ENCODE data around the gene NUP205. TPM values are rescaled to one million over a fixed set of nuclear protein-coding genes. Genes with fewer than 3 reads are reported as not detected.

Gene NUP205
- total RNA-seq, 2 donors from 2014 or later, result 28.3 to 30.1 TPM

- Histone ChIP-seq H3K36me3 (peaks cover 13% of the 10 kb centered on the region), H3K4me1 (ENCODE audit: control insufficient read depth in 1 of 2, low read depth in 2 of 2) (no peaks in the 10 kb centered on the region), H3K27ac (no peak overlapping the region), H3K27me3 (replicated peaks; ENCODE audit: insufficient read depth) (no peaks in the 10 kb centered on the region), H3K4me3 (no peak overlapping the region), H3K9me3 (no peaks in the 10 kb centered on the region)
- DNase-seq (ENCODE audit: low spot score) (no peak), ATAC-seq (ENCODE audit: insufficient number of reproducible peaks, low FRiP score, low read depth) (no peak)
- TF ChIP-seq, protein P1, sequence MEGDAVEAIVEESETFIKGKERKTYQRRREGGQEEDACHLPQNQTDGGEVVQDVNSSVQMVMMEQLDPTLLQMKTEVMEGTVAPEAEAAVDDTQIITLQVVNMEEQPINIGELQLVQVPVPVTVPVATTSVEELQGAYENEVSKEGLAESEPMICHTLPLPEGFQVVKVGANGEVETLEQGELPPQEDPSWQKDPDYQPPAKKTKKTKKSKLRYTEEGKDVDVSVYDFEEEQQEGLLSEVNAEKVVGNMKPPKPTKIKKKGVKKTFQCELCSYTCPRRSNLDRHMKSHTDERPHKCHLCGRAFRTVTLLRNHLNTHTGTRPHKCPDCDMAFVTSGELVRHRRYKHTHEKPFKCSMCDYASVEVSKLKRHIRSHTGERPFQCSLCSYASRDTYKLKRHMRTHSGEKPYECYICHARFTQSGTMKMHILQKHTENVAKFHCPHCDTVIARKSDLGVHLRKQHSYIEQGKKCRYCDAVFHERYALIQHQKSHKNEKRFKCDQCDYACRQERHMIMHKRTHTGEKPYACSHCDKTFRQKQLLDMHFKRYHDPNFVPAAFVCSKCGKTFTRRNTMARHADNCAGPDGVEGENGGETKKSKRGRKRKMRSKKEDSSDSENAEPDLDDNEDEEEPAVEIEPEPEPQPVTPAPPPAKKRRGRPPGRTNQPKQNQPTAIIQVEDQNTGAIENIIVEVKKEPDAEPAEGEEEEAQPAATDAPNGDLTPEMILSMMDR (IDR thresholded peaks at IDR 0.05), result no peak
These were observed 15.8 kb downstream of the NUP205 start for GRCh38 chr7:135573541-135573940.

DNA sequence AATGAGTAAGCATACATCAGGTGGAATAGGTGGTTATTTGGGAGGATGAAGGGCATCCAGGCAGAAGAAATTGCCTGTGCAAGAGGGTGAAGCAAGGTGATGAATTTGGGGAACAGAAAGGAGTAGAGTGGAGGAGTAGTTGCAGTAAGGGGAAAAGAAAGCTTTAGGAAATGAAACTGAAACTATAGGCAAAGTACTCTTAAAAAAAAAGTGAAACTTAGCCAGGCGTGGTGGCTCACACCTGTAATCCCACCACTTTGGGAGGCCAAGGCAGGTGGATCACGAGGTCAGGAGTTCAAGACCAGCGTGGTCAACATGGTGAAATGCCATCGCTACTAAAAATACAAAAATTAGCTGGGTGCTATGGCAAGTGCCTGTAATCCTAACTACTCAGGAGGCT lies 17.6 kb downstream of the NUP205 start:
- no peak overlapping the region for H3K4me3 ChIP-seq
- no peaks in the 10 kb centered on the region for H3K27me3 ChIP-seq (replicated peaks; ENCODE audit: insufficient read depth)
- TF ChIP-seq, protein P1 (IDR thresholded peaks at IDR 0.05), result no peak
- peaks cover 14% of the 10 kb centered on the region for H3K36me3 ChIP-seq
- H3K27ac ChIP-seq, result no peak overlapping the region
- no peaks in the 10 kb centered on the region for H3K4me1 ChIP-seq (ENCODE audit: control insufficient read depth in 1 of 2, low read depth in 2 of 2)
- ATAC-seq (ENCODE audit: insufficient number of reproducible peaks, low FRiP score, low read depth) (no peak), DNase-seq (ENCODE audit: low spot score) (no peak)
- no peaks in the 10 kb centered on the region for H3K9me3 ChIP-seq

GRCh38 chr7:135578569-135578968 lies 20.9 kb downstream of the NUP205 start:
- Histone ChIP-seq H3K36me3 (peaks cover 22% of the 10 kb centered on the region), H3K4me1 (ENCODE audit: control insufficient read depth in 1 of 2, low read depth in 2 of 2) (no peaks in the 10 kb centered on the region), H3K27me3 (replicated peaks; ENCODE audit: insufficient read depth) (no peaks in the 10 kb centered on the region), H3K9me3 (no peaks in the 10 kb centered on the region), H3K27ac (no peak overlapping the region), H3K4me3 (no peak overlapping the region)
- TF ChIP-seq, protein P1 (IDR thresholded peaks at IDR 0.05), result no peak
- DNase-seq (ENCODE audit: low spot score) (no peak), ATAC-seq (ENCODE audit: insufficient number of reproducible peaks, low FRiP score, low read depth) (no peak)

DNA sequence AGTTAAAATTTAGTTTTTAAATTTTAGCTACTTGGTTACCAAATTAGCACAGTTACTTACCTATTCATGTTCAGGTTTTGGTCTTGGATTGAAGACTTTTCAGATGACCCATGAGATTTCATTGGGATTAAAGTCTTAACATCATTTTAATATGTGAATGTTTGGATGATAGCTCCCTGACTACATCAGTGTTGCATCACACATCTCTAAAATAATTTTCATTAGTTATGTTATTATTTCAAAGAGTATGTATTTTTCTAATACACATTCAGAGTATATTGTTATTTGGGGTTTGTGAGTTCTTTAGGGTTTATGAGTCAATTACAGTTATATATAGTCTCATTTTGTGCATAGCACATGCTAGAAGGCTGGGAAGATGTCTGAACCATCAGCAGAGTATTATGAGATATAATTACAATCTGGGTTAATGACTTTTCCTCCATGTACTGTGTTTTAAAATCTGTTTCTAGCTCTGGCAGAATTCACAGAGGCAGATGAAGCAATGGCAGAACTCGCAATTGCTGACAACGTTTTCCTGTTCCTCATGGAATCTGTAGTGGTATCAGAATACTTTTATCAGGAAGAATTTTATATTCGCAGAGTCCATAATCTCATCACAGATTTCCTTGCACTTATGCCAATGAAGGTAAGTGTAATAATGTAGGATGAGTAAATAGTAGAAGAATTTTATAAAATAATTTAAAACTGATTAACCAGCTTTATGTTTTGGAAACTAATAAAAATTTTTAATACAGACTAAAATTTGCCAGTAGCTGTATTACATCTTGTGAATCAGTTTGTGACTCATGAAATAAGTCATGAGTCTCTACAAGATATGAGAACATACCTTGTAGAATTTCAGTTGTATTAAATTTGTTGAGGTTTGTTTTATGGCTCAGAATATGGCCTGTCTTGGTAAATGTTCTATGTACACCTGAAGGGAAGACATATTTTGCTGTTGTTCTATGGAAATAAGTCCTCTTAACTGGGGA lies 26.9 kb downstream of the NUP205 start:
- TF ChIP-seq, protein P1 (IDR thresholded peaks at IDR 0.05), result no peak
- no peak overlapping the region for H3K4me3 ChIP-seq
- H3K4me1 ChIP-seq (ENCODE audit: control insufficient read depth in 1 of 2, low read depth in 2 of 2), result no peaks in the 10 kb centered on the region
- no peaks in the 10 kb centered on the region for H3K9me3 ChIP-seq
- no peak overlapping the region for H3K27ac ChIP-seq
- ATAC-seq (ENCODE audit: insufficient number of reproducible peaks, low FRiP score, low read depth) (no peak), DNase-seq (ENCODE audit: low spot score) (no peak)
- peaks cover 23% of the 10 kb centered on the region for H3K36me3 ChIP-seq
- H3K27me3 ChIP-seq (replicated peaks; ENCODE audit: insufficient read depth), result no peaks in the 10 kb centered on the region

- H3K36me3 ChIP-seq, result peaks cover 24% of the 10 kb centered on the region
- TF ChIP-seq, protein P1 (IDR thresholded peaks at IDR 0.05), result no peak
- no peak overlapping the region for H3K27ac ChIP-seq
- ATAC-seq (ENCODE audit: insufficient number of reproducible peaks, low FRiP score, low read depth), result no peak
- H3K4me3 ChIP-seq, result no peak overlapping the region
- H3K27me3 ChIP-seq (replicated peaks; ENCODE audit: insufficient read depth), result no peaks in the 10 kb centered on the region
- H3K9me3 ChIP-seq, result no peaks in the 10 kb centered on the region
- no peaks in the 10 kb centered on the region for H3K4me1 ChIP-seq (ENCODE audit: control insufficient read depth in 1 of 2, low read depth in 2 of 2)
- DNase-seq (ENCODE audit: low spot score), result no peak
These were observed 39.6 kb downstream of the NUP205 start for GRCh38 chr7:135597181-135597925.
